GM12878 (cell line): Measurements from ENCODE around the gene UBE2O. TPM values are rescaled to one million over a fixed set of nuclear protein-coding genes. Genes with fewer than 3 reads are reported as not detected.

Experiments
- ATAC-seq: fragments of 200-7000 bp; cut with Tn5 transposase; 3 replicates; pipeline ENCODE4 v1.9.1; 2020; ENCODE audit warnings: mild to moderate bottlenecking, moderate library complexity
- BruUV-seq: library from RNA; stranded (reverse); fragments of 400-500 nt; replicated peaks from 2 replicates; lab custom pipeline; 2021; lab: Mats Ljungman, UMichigan
- CTCF ChIA-PET: fragments of 300-600 bp; sonication (Branson Sonifier 250); formaldehyde crosslinking; extraction: SDS; loops from one replicate; lab custom pipeline; 2021; ENCODE audit warnings: inconsistent platforms; lab: Yijun Ruan, JAX
- POLR2A ChIA-PET: fragments of 350-600 bp; formaldehyde crosslinking; extraction: SDS; loops from one replicate; lab custom pipeline; 2021; ENCODE audit warnings: inconsistent platforms; lab: Charles Lee
- RAD21 ChIA-PET: fragments of 300-600 bp; sonication (Branson Sonifier 250); formaldehyde crosslinking; loops from one replicate; lab custom pipeline; 2023; ENCODE audit warnings: antibody characterized with exemption; ENCODE audit not compliant: unreplicated experiment; lab: Charles Lee
- SMC1A ChIA-PET: fragments of 300-600 bp; sonication (Branson Sonifier 250); formaldehyde crosslinking; loops from one replicate; lab custom pipeline; 2023; ENCODE audit not compliant: unreplicated experiment, uncharacterized antibody; lab: Charles Lee
- DNase-seq: peaks from one replicate; pipeline ENCODE4 v3.0.0-alpha.2; 2011; ENCODE audit warnings: low read depth, low spot score
- FAIRE-seq: peaks from 3 replicates; lab custom pipeline; 2011; peaks lifted over from hg19 to GRCh38; lab: Jason Lieb, UNC
- H2AFZ ChIP-seq: 2 replicates; pipeline ENCODE4 v1.6.0; 2011; ENCODE audit warnings: low read depth, low read length, control low read depth; ENCODE audit not compliant: control insufficient read depth
- H3K27ac ChIP-seq: 2 replicates; pipeline ENCODE4 v1.5.1; 2011; ENCODE audit warnings: control low read depth; ENCODE audit not compliant: control insufficient read depth, insufficient read depth
- H3K27me3 ChIP-seq, 2 experiments: replicated peaks in 1 of 2; 2 replicates each; pipeline versions ENCODE4 v1.6.0 to v1.6.1; 2011; ENCODE audit warnings: low read length in 1 of 2; ENCODE audit not compliant: control insufficient read depth in 2 of 2, insufficient read depth in 2 of 2
- H3K36me3 ChIP-seq, 2 experiments: 2 replicates each; pipeline ENCODE4 v1.5.1; 2011; ENCODE audit warnings: low read length in 1 of 2; ENCODE audit not compliant: control insufficient read depth in 2 of 2, insufficient read depth in 2 of 2
- H3K4me1 ChIP-seq: 2 replicates; pipeline ENCODE4 v1.6.1; 2011; ENCODE audit warnings: mild to moderate bottlenecking, low read length, moderate library complexity, mixed read lengths; ENCODE audit not compliant: control insufficient read depth, insufficient read depth
- H3K4me2 ChIP-seq: 2 replicates; pipeline ENCODE4 v1.6.0; 2011; ENCODE audit warnings: control low read depth; ENCODE audit not compliant: control insufficient read depth, insufficient read depth
- H3K4me3 ChIP-seq: fragments of 200-600 bp; sonication (generic); 2 replicates; pipeline ENCODE4 v1.5.1; 2016
- H3K79me2 ChIP-seq: 2 replicates; pipeline ENCODE4 v1.6.0; 2011; ENCODE audit warnings: low read length; ENCODE audit not compliant: control insufficient read depth, insufficient read depth
- H3K9ac ChIP-seq: 2 replicates; pipeline ENCODE4 v1.8.0; 2011; ENCODE audit warnings: low read length, control low read depth, mixed read lengths; ENCODE audit not compliant: control insufficient read depth, insufficient read depth
- H3K9me3 ChIP-seq: replicated peaks from 3 replicates; pipeline ENCODE4 v1.5.1; 2011; ENCODE audit warnings: mild to moderate bottlenecking, low read length; ENCODE audit not compliant: control insufficient read depth, insufficient read depth
- H4K20me1 ChIP-seq: 2 replicates; pipeline ENCODE4 v1.6.0; 2011; ENCODE audit not compliant: control insufficient read depth, insufficient read depth
- ASH2L ChIP-seq: fragments of 300-600, 200-600 bp; sonication (generic); IDR thresholded peaks from 2 replicates; pipeline ENCODE4 v1.6.1; 2017; ENCODE audit warnings: low read depth, mild to moderate bottlenecking, borderline replicate concordance
- BRCA1 ChIP-seq: IDR thresholded peaks from 2 replicates; pipeline ENCODE4 v1.6.1; 2011; ENCODE audit warnings: low read depth, low read length, improper control_type of control experiment
- NFYB ChIP-seq: IDR thresholded peaks from 2 replicates; pipeline ENCODE4 v1.6.1; 2011; ENCODE audit warnings: low read depth, mild to moderate bottlenecking, low read length, improper control_type of control experiment, moderate library complexity; ENCODE audit not compliant: insufficient read depth
- ZBED1 ChIP-seq: IDR thresholded peaks from 2 replicates; pipeline ENCODE4 v1.6.1; 2016; ENCODE audit warnings: borderline replicate concordance
- ZNF207 ChIP-seq: fragments of 450-650 bp; IDR thresholded peaks from 2 replicates; pipeline ENCODE4 v1.6.1; 2014; ENCODE audit warnings: antibody characterized with exemption, mild to moderate bottlenecking, borderline replicate concordance
- WGBS: methylation state at CpG from one replicate; pipeline ENCODE4 v1.1.6; 2016; ENCODE audit warnings: low lambda C conversion rate; ENCODE audit not compliant: insufficient replicate concordance, insufficient coverage; ENCODE audit errors: missing lambda C conversion rate; 5-methylcytosine and 5-hydroxymethylcytosine counted together
- in situ Hi-C: fragments of 300-500 bp; cut with MboI; formaldehyde crosslinking; loops from 9 replicates; pipeline ENCODE4 v1.14.3; 2018; ENCODE audit warnings: mixed read lengths
- intact Hi-C: fragments of 100-400 bp; cut with micrococcal nuclease; formaldehyde crosslinking; loops from one replicate; pipeline ENCODE4 v1.14.2; 2022; ENCODE audit not compliant: unreplicated experiment
- polyA plus RNA-seq, 11 experiments: library from polyadenylated mRNA; depleted of rRNA in 4 of 11; unstranded in 6 of 11; stranded (reverse) in 5 of 11; fragments of >200 nt; fragmentation: Nextera tagmentation in 4 of 11; fragmentation: Illumina TruSeq in 1 of 11; extraction: Ambion mirVana in 4 of 11; extraction: Trizol in 1 of 11; gene quantifications; 1 replicate in 1 of 11; 2 replicates in 10 of 11; pipeline versions ENCODE4 v1.2.1 to v1.2.3, GENCODE V29; 2011 to 2016; ENCODE audit warnings: inconsistent platforms in 2 of 11, missing spikeins in 2 of 11, low read depth in 1 of 11
- total RNA-seq, 4 experiments: library from RNA; depleted of rRNA in 3 of 4; stranded (reverse); fragments of >200 nt in 3 of 4; fragmentation: Illumina TruSeq in 1 of 4; extraction: Trizol in 1 of 4; gene quantifications; 2 replicates each; pipeline versions ENCODE4 v1.2.1 to v1.2.3, GENCODE V29; 2013 to 2021
- TF ChIP-seq, protein P1 (sequence below): fragments of 450-650 bp; IDR thresholded peaks from 2 replicates; pipeline ENCODE4 v1.6.1; 2014; ENCODE audit warnings: mild to moderate bottlenecking
- TF ChIP-seq, protein P2 (sequence below): IDR thresholded peaks from 2 replicates; pipeline ENCODE4 v1.6.1; 2012; ENCODE audit warnings: low read length, inconsistent platforms
- TF ChIP-seq, protein P3 (sequence below): IDR thresholded peaks from 2 replicates; pipeline ENCODE4 v1.6.1; 2011; ENCODE audit warnings: mild to moderate bottlenecking, low read depth, low read length, moderate library complexity; ENCODE audit not compliant: insufficient replicate concordance

Gene UBE2O
- total and polyA plus RNA-seq, 10 of the 15 experiments (the other 5 are each of a cell fraction or from before 2014, with no cell fraction given) = 2.1 to 39.0 (median 14.1) TPM

DNA sequence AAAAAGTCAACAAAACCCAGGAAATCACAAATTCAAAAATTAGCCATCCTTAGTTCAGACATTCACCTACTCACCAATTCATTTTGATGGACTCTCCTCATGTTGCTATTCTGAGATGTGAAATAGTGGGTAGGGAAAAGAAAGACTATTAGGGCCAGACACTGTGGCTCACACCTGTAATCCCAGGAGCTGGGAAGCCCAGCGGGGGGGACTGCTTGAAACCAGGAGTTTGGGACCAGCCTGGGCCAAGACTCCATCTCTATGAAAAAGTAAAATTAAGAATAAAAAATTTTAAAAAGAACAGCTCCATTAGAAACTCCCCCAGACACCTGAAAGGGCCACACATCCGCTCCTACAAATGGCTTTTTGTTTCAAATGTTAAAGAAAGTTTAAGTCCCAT is 21.4 kb downstream of the UBE2O start (continued):
- TF ChIP-seq, protein P1, sequence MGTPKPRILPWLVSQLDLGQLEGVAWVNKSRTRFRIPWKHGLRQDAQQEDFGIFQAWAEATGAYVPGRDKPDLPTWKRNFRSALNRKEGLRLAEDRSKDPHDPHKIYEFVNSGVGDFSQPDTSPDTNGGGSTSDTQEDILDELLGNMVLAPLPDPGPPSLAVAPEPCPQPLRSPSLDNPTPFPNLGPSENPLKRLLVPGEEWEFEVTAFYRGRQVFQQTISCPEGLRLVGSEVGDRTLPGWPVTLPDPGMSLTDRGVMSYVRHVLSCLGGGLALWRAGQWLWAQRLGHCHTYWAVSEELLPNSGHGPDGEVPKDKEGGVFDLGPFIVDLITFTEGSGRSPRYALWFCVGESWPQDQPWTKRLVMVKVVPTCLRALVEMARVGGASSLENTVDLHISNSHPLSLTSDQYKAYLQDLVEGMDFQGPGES = no peak
- TF ChIP-seq, protein P2, sequence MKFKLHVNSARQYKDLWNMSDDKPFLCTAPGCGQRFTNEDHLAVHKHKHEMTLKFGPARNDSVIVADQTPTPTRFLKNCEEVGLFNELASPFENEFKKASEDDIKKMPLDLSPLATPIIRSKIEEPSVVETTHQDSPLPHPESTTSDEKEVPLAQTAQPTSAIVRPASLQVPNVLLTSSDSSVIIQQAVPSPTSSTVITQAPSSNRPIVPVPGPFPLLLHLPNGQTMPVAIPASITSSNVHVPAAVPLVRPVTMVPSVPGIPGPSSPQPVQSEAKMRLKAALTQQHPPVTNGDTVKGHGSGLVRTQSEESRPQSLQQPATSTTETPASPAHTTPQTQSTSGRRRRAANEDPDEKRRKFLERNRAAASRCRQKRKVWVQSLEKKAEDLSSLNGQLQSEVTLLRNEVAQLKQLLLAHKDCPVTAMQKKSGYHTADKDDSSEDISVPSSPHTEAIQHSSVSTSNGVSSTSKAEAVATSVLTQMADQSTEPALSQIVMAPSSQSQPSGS = no peak
- TF ChIP-seq, protein P3, sequence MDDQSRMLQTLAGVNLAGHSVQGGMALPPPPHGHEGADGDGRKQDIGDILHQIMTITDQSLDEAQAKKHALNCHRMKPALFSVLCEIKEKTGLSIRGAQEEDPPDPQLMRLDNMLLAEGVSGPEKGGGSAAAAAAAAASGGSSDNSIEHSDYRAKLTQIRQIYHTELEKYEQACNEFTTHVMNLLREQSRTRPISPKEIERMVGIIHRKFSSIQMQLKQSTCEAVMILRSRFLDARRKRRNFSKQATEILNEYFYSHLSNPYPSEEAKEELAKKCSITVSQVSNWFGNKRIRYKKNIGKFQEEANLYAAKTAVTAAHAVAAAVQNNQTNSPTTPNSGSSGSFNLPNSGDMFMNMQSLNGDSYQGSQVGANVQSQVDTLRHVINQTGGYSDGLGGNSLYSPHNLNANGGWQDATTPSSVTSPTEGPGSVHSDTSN = no peak
- TF ChIP-seq NFYB = no peak
- TF ChIP-seq, all 136 proteins: peak for 0

DNA sequence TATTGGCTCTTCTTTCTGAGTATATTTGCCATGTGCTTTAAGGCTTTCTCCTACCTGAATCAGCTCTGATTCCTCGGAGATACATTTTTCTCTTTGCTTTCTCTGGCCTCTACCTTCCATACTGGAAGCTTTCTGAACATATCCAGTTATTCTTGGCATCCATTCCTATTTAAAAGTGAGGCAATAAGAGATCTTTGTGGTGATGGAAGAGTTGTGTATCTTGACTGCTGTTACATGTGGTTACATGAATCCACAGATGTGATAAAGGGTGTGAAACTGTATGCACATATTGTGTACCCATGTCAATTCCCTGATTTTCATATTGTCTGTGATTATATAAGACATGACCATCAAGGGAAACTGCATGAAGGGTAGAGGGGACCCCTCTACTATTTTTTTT is 24.4 kb downstream of the UBE2O start:
- Histone ChIP-seq H3K27ac (0 out of 2 replicates have a peak overlapping the region, but pooled peaks have one; percentile 4), H3K9me3 (no peaks in the 10 kb centered on the region), H3K27me3 (no peaks in the 10 kb centered on the region), H3K79me2 (peaks cover 34% of the 10 kb centered on the region), H3K4me3 (no peak overlapping the region), H2AFZ (no peak overlapping the region), H3K4me1 (peaks cover 24% of the 10 kb centered on the region), H3K36me3 (0 out of 4 replicates have a peak, but pooled peaks cover 0 to 3% of the 10 kb centered on the region in 2 experiments), H4K20me1 (no peaks in the 10 kb centered on the region; the same call in 1 of the 2 replicates), H3K9ac (no peak overlapping the region), H3K4me2 (peak overlapping the region; percentile 38)
- BruUV-seq = no TSS peak
- 95% methylated on average over 1 of the region's 1 CpG for WGBS
- RAD21 ChIA-PET = interaction anchor here (1.1 kb wide), 1 partner anchor 65 kb away, joined by 3 read pairs; no protein-coding TSS in a partner anchor
- POLR2A ChIA-PET = interaction anchor here (0.6 to 1.5 kb wide), 7 partner anchors 15 to 328 kb away, joined by 3 to 8 read pairs (median 3); no protein-coding TSS in a partner anchor
- TF ChIP-seq ZBED1 (no peak), ASH2L (no peak), ZNF207 (no peak), BRCA1 (no peak)
- DNase-seq (no peak), ATAC-seq (no peak), FAIRE-seq (no peak)
- in situ Hi-C loops = no loop called here
- SMC1A ChIA-PET = interaction anchor here (1.1 to 2.9 kb wide), 8 partner anchors 17 to 79 kb away, joined by 4 to 9 read pairs (median 6); partner anchors contain the start of gene UBE2O
- CTCF ChIA-PET = interaction anchor here (1.1 to 3.4 kb wide), 8 partner anchors 15 to 79 kb away, joined by 4 to 20 read pairs (median 6); no protein-coding TSS in a partner anchor
- intact Hi-C loops = no loop called here
